GM19239 (cell line): ENCODE data around the gene AMACR.
"Not testable (repeated sequence)": the region's sequence is repeated elsewhere in the genome, so short reads cannot be mapped to it uniquely, and the experiment has no call there.

ENCODE experiments used
- DNase-seq: peaks from one replicate; pipeline ENCODE4 v3.0.0; 2011; ENCODE audit warnings: low spot score; ENCODE audit not compliant: insufficient read length
- FAIRE-seq: peaks from 2 replicates; lab custom pipeline; 2011; peaks lifted over from hg19 to GRCh38; lab: Jason Lieb, UNC

The AMACR gene

GRCh38 chr5:33975852-33976251 is 32.0 kb downstream of the AMACR start:
- FAIRE-seq (no peak), DNase-seq (no peak)

DNA sequence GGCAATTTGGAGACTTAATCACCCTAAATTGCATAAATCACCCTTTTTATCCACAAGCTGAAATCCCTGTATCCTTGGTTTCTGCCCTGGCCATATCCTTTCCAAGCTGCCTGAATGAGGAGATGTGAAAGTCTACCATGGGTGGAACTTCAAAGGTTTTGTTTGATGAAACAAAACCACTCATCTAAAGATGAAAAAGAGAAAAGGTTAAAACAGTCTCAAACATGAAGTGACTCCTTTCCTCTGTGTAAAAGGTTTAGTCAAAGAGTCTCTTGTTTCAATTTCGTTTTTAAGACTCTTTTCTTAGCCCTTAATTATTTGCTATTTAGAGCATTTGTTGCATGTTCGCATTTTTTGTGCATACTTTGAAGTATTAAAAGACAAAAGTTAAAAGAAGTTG is 34.6 kb downstream of the AMACR start:
- FAIRE-seq (peak; percentile 56), DNase-seq (no peak)

GRCh38 chr5:33969572-33970452 is 38.0 kb downstream of the AMACR start:
- FAIRE-seq (peak; percentile 61), DNase-seq (peak; percentile 42)

DNA sequence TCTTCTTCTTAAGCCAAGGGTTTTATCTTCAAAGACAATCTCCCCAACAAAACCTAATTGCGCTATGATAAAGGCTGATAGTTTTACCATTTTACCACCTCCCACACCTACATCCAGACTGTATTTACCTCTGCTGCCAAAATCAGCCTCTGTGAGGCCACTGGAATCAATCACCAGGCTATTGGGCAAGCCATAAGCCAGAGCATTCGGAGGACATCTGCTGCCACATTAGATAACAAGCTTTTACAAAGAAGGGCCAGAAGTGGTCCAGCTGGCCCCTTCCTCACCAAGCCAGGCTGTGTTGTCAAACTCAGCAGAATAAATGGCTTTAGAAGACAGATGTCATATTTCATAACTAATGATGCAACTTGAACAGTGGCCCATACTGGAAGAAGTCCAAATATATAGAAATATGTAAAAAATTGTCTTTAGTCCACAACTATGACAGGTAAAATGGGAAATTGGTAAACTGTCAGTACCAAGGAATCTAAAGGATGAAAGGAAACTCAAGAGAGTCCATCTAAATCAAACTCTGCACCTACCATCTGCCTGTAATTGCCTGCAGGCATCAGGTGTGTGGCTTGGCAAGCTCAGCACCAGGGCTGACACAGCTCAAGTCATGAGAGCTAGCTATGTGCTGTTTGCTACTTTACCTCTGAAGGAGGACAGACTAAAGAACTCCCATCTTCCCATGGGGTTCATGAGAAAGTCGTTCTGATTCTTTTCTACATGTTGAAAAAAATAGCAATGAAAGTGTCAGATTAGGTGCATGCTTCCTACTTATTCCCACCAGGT is 39.4 kb downstream of the AMACR start:
- no peak for FAIRE-seq
- no peak for DNase-seq

GRCh38 chr5:33966805-33967204 is 41.0 kb downstream of the AMACR start:
- no peak for DNase-seq
- FAIRE-seq, result no peak

GRCh38 chr5:33964132-33964700 is 43.6 kb downstream of the AMACR start:
- no peak for FAIRE-seq

DNA sequence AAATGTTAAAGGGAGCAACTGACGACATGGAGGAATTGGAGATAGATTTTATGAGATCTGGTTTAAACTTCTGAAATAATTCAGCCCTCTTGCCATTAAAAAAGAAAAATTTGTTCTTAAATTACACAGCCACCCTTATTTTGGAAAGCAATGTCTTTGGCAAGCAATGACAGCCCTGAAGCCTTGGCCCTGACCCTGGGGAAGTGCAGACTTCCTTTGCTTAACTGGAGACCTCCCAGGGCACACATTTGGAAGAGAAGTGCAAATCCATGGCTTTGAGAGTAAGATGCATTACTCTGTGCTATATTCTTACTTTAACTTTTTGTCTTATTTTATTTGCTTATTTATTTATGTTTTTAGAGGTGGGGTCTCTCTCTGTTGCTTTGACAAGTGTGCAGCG is 49.7 kb downstream of the AMACR start:
- DNase-seq (no peak), FAIRE-seq (no peak)

More at GRCh38 chr5:33964132-33964700, 43.6 kb downstream of the AMACR start:
- no peak for DNase-seq

GRCh38 chr5:33957577-33958150 is 50.2 kb downstream of the AMACR start:
- no peak for FAIRE-seq

GRCh38 chr5:33952175-33952574 is 55.7 kb downstream of the AMACR start:
- peak; percentile 57 for FAIRE-seq
- not testable (repeated sequence) for DNase-seq

More at GRCh38 chr5:33957577-33958150, 50.2 kb downstream of the AMACR start:
- DNase-seq, result no peak

GRCh38 chr5:33944543-33945132 is 63.2 kb downstream of the AMACR start:
- DNase-seq (no peak), FAIRE-seq (no peak)

GRCh38 chr5:33941090-33941489 is 66.8 kb downstream of the AMACR start:
- FAIRE-seq, result no peak
- DNase-seq, result no peak

DNA sequence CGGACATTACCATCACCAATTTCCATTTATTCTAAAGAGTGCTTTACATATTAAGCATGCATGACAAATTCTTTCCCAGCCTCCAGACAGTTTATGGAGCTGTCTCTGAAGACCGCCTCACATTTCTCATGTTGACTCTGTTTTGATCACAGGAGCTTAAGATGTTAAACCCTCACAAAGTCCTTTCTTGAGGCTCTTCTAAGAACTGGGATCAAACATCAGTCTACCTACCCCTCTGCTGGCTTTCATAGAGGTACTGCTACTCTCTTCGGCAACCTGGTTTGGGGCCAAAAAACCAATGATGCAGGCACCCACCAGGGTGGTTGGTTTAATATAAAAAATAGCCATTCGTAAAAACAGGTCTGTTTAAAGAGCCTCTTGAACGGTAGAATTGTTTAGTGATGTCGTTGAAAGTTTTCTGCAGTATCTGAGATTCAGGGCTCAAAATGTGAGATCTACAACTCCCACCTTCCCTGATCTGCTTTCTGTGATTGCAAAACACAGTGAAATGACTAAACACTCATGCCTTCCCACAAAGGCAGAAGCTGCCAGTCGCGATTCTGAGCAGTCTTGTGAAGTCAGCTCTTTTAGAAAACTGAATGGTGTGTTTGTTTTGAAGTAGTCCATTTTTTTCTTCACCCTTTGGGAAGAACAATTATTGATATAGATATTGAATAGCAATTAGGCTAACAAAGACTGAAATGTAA is 68.1 kb downstream of the AMACR start:
- FAIRE-seq, result no peak
- no peak for DNase-seq

GRCh38 chr5:33938881-33939280 is 69.0 kb downstream of the AMACR start:
- DNase-seq, result no peak
- FAIRE-seq, result no peak

DNA sequence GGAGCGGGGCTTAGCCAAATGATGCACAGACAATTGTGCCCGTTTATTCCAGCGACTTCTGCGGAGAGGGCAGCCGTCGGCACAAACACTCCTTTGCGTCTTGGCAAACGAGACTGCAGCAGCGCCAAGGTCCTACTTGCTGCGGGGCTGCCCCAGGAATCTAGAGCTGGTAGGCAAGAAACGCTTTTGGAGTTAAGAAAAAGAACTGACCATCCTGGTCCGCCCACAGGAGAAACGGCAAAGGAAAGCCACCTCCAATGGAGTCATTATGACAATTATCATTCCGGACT is 69.4 kb downstream of the AMACR start:
- no peak for FAIRE-seq
- DNase-seq, result no peak

DNA sequence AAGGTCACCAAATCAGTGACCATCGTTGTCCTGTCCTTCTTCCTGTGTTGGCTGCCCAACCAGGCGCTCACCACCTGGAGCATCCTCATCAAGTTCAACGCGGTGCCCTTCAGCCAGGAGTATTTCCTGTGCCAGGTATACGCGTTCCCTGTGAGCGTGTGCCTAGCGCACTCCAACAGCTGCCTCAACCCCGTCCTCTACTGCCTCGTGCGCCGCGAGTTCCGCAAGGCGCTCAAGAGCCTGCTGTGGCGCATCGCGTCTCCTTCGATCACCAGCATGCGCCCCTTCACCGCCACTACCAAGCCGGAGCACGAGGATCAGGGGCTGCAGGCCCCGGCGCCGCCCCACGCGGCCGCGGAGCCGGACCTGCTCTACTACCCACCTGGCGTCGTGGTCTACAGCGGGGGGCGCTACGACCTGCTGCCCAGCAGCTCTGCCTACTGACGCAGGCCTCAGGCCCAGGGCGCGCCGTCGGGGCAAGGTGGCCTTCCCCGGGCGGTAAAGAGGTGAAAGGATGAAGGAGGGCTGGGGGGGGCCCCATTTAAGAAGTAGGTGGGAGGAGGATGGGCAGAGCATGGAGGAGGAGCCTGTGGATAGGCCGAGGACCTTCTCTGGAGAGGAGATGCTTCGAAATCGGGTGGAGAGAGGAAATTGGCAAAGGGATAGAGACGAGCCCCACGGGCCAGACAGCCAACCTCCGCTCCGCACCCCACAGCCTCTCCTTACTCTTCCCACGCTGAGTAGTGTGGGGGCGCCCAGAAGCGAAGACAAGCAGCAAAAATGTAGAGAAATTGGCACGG is 69.9 kb downstream of the AMACR start:
- no peak for DNase-seq
- no peak for FAIRE-seq

- no peak for DNase-seq
Observed at GRCh38 chr5:33937017-33937706, 70.7 kb downstream of the AMACR start.

DNA sequence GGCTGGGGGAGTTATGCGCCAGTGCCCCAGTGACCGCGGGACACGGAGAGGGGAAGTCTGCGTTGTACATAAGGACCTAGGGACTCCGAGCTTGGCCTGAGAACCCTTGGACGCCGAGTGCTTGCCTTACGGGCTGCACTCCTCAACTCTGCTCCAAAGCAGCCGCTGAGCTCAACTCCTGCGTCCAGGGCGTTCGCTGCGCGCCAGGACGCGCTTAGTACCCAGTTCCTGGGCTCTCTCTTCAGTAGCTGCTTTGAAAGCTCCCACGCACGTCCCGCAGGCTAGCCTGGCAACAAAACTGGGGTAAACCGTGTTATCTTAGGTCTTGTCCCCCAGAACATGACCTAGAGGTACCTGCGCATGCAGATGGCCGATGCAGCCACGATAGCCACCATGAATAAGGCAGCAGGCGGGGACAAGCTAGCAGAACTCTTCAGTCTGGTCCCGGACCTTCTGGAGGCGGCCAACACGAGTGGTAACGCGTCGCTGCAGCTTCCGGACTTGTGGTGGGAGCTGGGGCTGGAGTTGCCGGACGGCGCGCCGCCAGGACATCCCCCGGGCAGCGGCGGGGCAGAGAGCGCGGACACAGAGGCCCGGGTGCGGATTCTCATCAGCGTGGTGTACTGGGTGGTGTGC is 71.4 kb downstream of the AMACR start, which contains the start of gene RXFP3:
TSS of gene RXFP3 (plus strand) at position 6 of the 636 bp plus-strand sequence. CDS start at position 361, 355 bp downstream.
- no peak for FAIRE-seq

More at GRCh38 chr5:33937017-33937706, 70.7 kb downstream of the AMACR start:
- FAIRE-seq, result no peak

More for the DNA sequence above, 71.4 kb downstream of the AMACR start, which contains the start of gene RXFP3:
- DNase-seq, result no peak
